ENCODE data around the gene ROGDI.

ROGDI gene

GRCh38 chr16:4753227-4753626, 49.2 kb downstream of the ROGDI start:
- TF ChIP-seq, protein P1, sequence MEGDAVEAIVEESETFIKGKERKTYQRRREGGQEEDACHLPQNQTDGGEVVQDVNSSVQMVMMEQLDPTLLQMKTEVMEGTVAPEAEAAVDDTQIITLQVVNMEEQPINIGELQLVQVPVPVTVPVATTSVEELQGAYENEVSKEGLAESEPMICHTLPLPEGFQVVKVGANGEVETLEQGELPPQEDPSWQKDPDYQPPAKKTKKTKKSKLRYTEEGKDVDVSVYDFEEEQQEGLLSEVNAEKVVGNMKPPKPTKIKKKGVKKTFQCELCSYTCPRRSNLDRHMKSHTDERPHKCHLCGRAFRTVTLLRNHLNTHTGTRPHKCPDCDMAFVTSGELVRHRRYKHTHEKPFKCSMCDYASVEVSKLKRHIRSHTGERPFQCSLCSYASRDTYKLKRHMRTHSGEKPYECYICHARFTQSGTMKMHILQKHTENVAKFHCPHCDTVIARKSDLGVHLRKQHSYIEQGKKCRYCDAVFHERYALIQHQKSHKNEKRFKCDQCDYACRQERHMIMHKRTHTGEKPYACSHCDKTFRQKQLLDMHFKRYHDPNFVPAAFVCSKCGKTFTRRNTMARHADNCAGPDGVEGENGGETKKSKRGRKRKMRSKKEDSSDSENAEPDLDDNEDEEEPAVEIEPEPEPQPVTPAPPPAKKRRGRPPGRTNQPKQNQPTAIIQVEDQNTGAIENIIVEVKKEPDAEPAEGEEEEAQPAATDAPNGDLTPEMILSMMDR (IDR thresholded peaks at IDR 0.05): no peak
- no peak overlapping the region for H3K4me3 ChIP-seq (ENCODE audit: low read depth in 1 of 2, low read length in 1 of 2)
- H3K4me1 ChIP-seq (ENCODE audit: control insufficient read depth in 1 of 2, insufficient read depth in 1 of 2, low read depth in 1 of 2, low read length in 1 of 2): no peaks in the 10 kb centered on the region
- no peaks in the 10 kb centered on the region for H3K9me3 ChIP-seq
- H3K27me3 ChIP-seq: no peaks in the 10 kb centered on the region
- peaks cover 44% of the 10 kb centered on the region for H3K36me3 ChIP-seq
- no peak overlapping the region for H3K27ac ChIP-seq

- H3K4me1 ChIP-seq (ENCODE audit: control insufficient read depth in 1 of 2, insufficient read depth in 1 of 2, low read depth in 1 of 2, low read length in 1 of 2): no peaks in the 10 kb centered on the region
- H3K27me3 ChIP-seq: no peaks in the 10 kb centered on the region
- no peak overlapping the region for H3K4me3 ChIP-seq (ENCODE audit: low read depth in 1 of 2, low read length in 1 of 2)
- H3K36me3 ChIP-seq: peaks cover 41% of the 10 kb centered on the region
- no peak overlapping the region for H3K27ac ChIP-seq
- TF ChIP-seq, protein P1 (IDR thresholded peaks at IDR 0.05): no peak
- H3K9me3 ChIP-seq: no peaks in the 10 kb centered on the region
Measured at GRCh38 chr16:4752351-4753100, 49.9 kb downstream of the ROGDI start.

DNA sequence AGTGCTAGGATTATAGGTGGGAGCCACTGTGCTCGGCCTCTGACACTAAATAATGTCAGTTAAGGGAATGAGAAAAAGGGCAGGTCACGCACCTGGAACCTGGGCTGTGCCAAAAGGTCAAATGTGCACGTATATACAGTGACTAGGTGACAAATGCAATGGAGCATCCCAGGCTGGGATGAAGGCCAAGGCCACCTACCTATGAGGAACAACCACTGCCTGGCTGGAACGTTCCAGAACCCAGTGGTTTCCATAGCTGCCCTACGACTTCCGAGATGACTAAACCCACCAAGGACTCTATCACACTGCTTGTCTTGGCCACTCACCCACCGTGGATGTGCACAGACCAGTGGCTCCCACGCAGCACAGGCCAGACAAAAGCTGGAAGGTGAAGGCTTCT, 51.5 kb downstream of the ROGDI start:
- Histone ChIP-seq H3K27ac (no peak overlapping the region), H3K4me1 (ENCODE audit: control insufficient read depth in 1 of 2, insufficient read depth in 1 of 2, low read depth in 1 of 2, low read length in 1 of 2) (no peaks in the 10 kb centered on the region), H3K27me3 (no peaks in the 10 kb centered on the region), H3K36me3 (peaks cover 41% of the 10 kb centered on the region), H3K9me3 (no peaks in the 10 kb centered on the region), H3K4me3 (ENCODE audit: low read depth in 1 of 2, low read length in 1 of 2) (no peak overlapping the region)
- TF ChIP-seq, protein P1 (IDR thresholded peaks at IDR 0.05): no peak

GRCh38 chr16:4749700-4750257, 52.7 kb downstream of the ROGDI start:
- H3K9me3 ChIP-seq: no peaks in the 10 kb centered on the region
- TF ChIP-seq, protein P1 (IDR thresholded peaks at IDR 0.05): no peak
- H3K36me3 ChIP-seq: peaks cover 41% of the 10 kb centered on the region
- H3K27ac ChIP-seq: no peak overlapping the region
- no peaks in the 10 kb centered on the region for H3K4me1 ChIP-seq (ENCODE audit: control insufficient read depth in 1 of 2, insufficient read depth in 1 of 2, low read depth in 1 of 2, low read length in 1 of 2)
- no peak overlapping the region for H3K4me3 ChIP-seq (ENCODE audit: low read depth in 1 of 2, low read length in 1 of 2)
- H3K27me3 ChIP-seq: no peaks in the 10 kb centered on the region

GRCh38 chr16:4748682-4749411, 53.6 kb downstream of the ROGDI start:
- Histone ChIP-seq H3K4me3 (ENCODE audit: low read depth in 1 of 2, low read length in 1 of 2) (no peak overlapping the region), H3K27ac (no peak overlapping the region), H3K9me3 (no peaks in the 10 kb centered on the region), H3K36me3 (peaks cover 37% of the 10 kb centered on the region), H3K4me1 (ENCODE audit: control insufficient read depth in 1 of 2, insufficient read depth in 1 of 2, low read depth in 1 of 2, low read length in 1 of 2) (no peaks in the 10 kb centered on the region), H3K27me3 (no peaks in the 10 kb centered on the region)
- TF ChIP-seq, protein P1 (IDR thresholded peaks at IDR 0.05): no peak

All from neutrophil (primary cell).